ENCODE data around the gene DAGLA.

DNA sequence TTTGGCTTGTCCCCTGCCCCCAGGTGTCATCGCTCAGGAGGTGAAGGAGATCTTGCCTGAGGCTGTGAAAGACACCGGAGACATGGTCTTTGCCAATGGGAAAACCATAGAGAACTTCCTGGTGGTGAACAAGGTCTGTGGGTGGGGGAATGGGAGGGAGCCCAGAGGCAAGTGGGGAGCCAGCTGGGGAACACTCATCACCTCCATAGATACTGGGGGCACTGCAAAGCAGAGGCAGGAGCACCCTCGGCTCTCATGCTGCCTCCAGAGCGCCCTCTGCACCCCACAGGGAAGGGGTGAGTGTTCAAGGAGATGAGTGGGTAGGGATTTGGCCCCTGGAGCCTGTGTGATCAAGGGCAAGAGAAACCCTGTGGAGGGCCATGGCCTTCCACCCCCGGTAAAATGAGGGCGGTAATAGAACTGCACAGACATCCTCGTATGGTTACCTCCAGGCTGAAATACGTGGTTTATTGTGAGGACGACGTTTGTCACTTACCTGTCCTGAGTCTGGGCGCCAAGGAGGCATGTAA, 98.2 kb downstream of the DAGLA start:
- TF ChIP-seq CTCF (conservative IDR thresholded peaks at IDR 0.05) (no peak), ZFX (IDR thresholded peaks at IDR 0.05) (no peak)
